Measurements from ENCODE around the gene HOXD13. TPM values are rescaled to one million over a fixed set of nuclear protein-coding genes. Genes with fewer than 3 reads are reported as not detected.

The HOXD13 gene
- total RNA-seq, 4 donors from 2014 or later = not detected

GRCh38 chr2:176138923-176139660 lies 46.6 kb downstream of the HOXD13 start:
- Histone ChIP-seq H3K27ac (peak overlapping the region; percentile 81 to 89 (median 86)), H3K36me3 (no peaks in the 10 kb centered on the region), H3K4me3 (peak overlapping the region; percentile 61 to 80 (median 74)), H3K27me3 (peaks cover 0 to 20% (median 19%) of the 10 kb centered on the region in 3 donors), H3K4me1 (peaks cover 17 to 22% of the 10 kb centered on the region in 2 donors), H3K9me3 (no peaks in the 10 kb centered on the region)
- ATAC-seq (no peak), DNase-seq (no peak)
- intact Hi-C loops (cut with DNase I; ENCODE audit: low total_unique reads) = no loop called here
- TF ChIP-seq POLR2A (IDR thresholded peaks at IDR 0.05) (no peak), CTCF (IDR thresholded peaks at IDR 0.05 in 4 of 5, conservative IDR thresholded peaks at IDR 0.05 in 1 of 5) (no peak)
- in situ Hi-C loops (cut with MboI; ENCODE audit: low sequenced_read_pairs in 4 of 4) = loop anchor here in 3 of 4 donors (25.0 kb wide), 2 partner anchors 673 to 1023 kb away; no protein-coding TSS in a partner anchor

GRCh38 chr2:176139661-176140512 lies 47.4 kb downstream of the HOXD13 start:
- peak overlapping the region; percentile 61 to 80 (median 74) for H3K4me3 ChIP-seq
- ATAC-seq = peak; percentile 18 to 19
- H3K27ac ChIP-seq = peak overlapping the region; percentile 81 to 89 (median 86)

GRCh38 chr2:176140513-176141317 lies 48.2 kb downstream of the HOXD13 start:
- intact Hi-C loops (cut with DNase I; ENCODE audit: low total_unique reads) = loop anchor here (1.0 to 5.0 kb wide), 5 partner anchors 47 to 498 kb away; partner anchors contain the start of genes HOXD1 and MTX2
- peak overlapping the region; percentile 61 to 80 (median 74) for H3K4me3 ChIP-seq
- H3K4me1 ChIP-seq = peaks cover 11 to 12% of the 10 kb centered on the region in 2 donors
- peak overlapping the region; percentile 81 to 89 (median 86) for H3K27ac ChIP-seq
- in situ Hi-C loops (cut with MboI; ENCODE audit: low sequenced_read_pairs in 4 of 4) = loop anchor here in 3 of 4 donors (5.0 to 25.0 kb wide), 5 partner anchors 312 to 1022 kb away; no protein-coding TSS in a partner anchor
- no peaks in the 10 kb centered on the region for H3K36me3 ChIP-seq
- ATAC-seq = peak; percentile 53 to 69
- H3K27me3 ChIP-seq = peaks cover 0 to 23% (median 20%) of the 10 kb centered on the region in 3 donors
- peak in 1 of 2 donors; percentile 39 for DNase-seq
- no peak for TF ChIP-seq POLR2A (IDR thresholded peaks at IDR 0.05)
- peak; percentile 86 to 95 (median 90) for TF ChIP-seq CTCF (IDR thresholded peaks at IDR 0.05 in 4 of 5, conservative IDR thresholded peaks at IDR 0.05 in 1 of 5)
- no peaks in the 10 kb centered on the region for H3K9me3 ChIP-seq

More at GRCh38 chr2:176139661-176140512, 47.4 kb downstream of the HOXD13 start:
- in situ Hi-C loops (cut with MboI; ENCODE audit: low sequenced_read_pairs in 4 of 4) = loop anchor here in 3 of 4 donors (5.0 to 25.0 kb wide), 5 partner anchors 312 to 1022 kb away; no protein-coding TSS in a partner anchor
- Histone ChIP-seq H3K36me3 (no peaks in the 10 kb centered on the region), H3K4me1 (peaks cover 16 to 20% of the 10 kb centered on the region in 2 donors), H3K9me3 (no peaks in the 10 kb centered on the region), H3K27me3 (peaks cover 0 to 20% (median 19%) of the 10 kb centered on the region in 3 donors)
- no peak for DNase-seq
- intact Hi-C loops (cut with DNase I; ENCODE audit: low total_unique reads) = loop anchor here (1.0 to 5.0 kb wide), 5 partner anchors 47 to 498 kb away; partner anchors contain the start of genes HOXD1 and MTX2
- peak in 1 of 2 donors; percentile 19 for TF ChIP-seq POLR2A (IDR thresholded peaks at IDR 0.05)
- TF ChIP-seq CTCF (IDR thresholded peaks at IDR 0.05 in 4 of 5, conservative IDR thresholded peaks at IDR 0.05 in 1 of 5) = no peak

- no peak for TF ChIP-seq POLR2A (IDR thresholded peaks at IDR 0.05)
- TF ChIP-seq CTCF (IDR thresholded peaks at IDR 0.05 in 4 of 5, conservative IDR thresholded peaks at IDR 0.05 in 1 of 5) = no peak
- Histone ChIP-seq H3K4me3 (no peak overlapping the region), H3K4me1 (peaks cover 6 to 12% of the 10 kb centered on the region in 2 donors), H3K27me3 (peaks cover 0 to 15% (median 14%) of the 10 kb centered on the region in 3 donors), H3K27ac (no peak overlapping the region), H3K9me3 (no peaks in the 10 kb centered on the region), H3K36me3 (no peaks in the 10 kb centered on the region)
- in situ Hi-C loops (cut with MboI; ENCODE audit: low sequenced_read_pairs in 4 of 4) = loop anchor here in 3 of 4 donors (5.0 to 25.0 kb wide), 5 partner anchors 310 to 1020 kb away; no protein-coding TSS in a partner anchor
- DNase-seq = no peak
- intact Hi-C loops (cut with DNase I; ENCODE audit: low total_unique reads) = loop anchor here (5.0 kb wide), 1 partner anchor 45 kb away; the partner anchor contains the start of gene HOXD1
- no peak for ATAC-seq
These were observed 49.8 kb downstream of the HOXD13 start for GRCh38 chr2:176142281-176142680.

Measured in gastrocnemius medialis (tissue), 4 donors.